ENCODE results near the gene ARL10.
"Not testable (repeated sequence)": the region's sequence is repeated elsewhere in the genome, so short reads cannot be mapped to it uniquely, and the experiment has no call there.

The ARL10 gene

DNA sequence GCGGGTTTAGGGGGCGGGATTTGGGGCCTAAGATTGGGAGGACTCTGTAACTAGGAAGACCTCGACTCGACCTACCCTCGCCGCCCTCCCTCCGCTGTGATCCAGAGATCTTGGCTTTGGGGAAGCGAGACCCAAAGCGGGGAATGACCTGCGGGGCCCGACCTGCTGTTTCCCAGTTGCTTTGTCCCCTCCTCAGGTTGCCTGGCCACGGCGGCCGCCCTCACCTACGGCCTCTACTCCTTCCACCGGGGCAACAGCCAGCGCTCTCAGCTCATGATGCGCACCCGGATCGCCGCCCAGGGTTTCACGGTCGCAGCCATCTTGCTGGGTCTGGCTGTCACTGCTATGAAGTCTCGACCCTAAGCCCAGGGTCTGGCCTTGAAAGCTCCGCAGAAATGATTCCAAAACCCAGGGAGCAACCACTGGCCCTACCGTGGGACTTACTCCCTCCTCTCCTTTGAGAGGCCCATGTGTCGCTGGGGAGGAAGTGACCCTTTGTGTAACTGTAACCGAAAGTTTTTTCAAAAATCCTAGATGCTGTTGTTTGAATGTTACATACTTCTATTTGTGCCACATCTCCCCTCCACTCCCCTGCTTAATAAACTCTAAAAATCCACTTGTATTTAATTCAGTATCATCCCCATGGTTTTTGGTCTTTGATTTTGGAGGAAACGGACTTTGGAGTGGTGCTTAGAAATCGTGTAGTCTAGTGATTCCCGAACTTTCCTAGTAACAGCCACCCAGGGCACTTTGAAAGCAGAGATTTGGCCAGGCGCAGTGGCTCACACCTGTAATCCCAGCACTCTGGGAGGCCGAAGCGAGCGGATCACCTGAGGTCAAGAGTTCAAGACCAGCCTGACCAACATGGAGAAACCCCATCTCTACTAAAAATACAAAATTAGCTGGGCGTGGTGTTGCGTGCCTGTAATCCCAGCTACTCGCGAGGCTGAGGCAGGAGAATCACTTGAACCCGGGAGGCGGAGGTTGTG is 24.1 kb downstream of the ARL10 start:
- DNase-seq = no peak

DNA sequence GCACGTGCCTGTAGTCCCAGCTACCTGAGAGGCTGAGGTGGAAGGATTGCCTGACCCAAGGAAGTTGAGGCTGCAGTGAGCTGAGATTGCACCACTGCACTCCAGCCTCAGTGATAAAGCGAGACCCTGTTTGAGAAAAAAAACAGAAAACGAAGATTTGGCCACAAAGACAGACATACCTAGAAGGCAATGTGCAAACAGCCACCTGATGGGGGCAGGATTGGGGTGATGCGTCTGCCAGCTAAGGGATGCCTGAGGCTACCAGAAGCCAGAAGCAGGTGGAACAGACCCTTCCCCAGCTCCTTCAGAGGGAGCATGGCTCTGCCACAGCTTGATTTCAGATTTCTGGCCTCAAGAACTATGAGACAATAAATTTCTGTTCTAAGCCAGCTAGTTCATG is 26.2 kb downstream of the ARL10 start:
- no peak for DNase-seq

DNA sequence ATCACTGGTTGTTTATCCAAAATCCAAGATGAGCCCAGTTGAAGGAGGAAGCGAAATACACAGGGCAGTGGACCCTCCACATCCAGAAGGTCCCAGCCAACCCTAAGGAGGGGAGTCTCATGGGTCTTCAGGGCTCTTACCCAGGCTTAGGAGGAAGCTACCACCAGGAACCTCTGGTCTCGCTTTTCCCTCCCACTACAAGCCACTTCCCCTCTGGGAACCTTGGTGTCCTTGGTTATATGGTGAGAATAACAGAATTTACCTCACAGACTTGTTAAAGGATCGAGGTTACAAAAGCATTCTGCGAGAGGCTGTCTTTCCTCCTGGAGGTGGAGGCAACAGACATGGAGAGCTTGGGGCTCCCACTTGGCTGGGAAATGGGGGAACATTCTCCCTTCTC is 26.7 kb downstream of the ARL10 start:
- peak; percentile 76 for DNase-seq

DNA sequence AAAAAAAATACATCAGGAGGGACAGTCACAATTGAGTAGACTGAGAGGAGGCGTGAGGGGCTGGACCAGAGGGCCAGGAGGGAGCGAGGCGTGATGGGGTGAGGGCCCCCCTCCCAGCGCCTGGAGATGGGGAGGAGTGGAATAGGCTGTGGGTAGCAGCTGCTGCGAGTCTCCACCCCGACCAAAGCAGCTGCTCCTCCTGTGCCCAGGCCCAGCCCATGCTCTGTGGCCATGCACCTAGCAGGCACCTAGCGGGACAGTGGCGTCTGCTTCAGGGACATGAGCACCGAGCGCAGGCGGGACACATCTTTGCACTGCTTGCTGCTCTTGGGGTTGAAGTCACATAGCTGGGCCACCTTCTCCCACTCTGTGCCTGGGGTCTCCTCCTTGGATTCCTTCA is 27.2 kb downstream of the ARL10 start:
- no peak for DNase-seq

DNA sequence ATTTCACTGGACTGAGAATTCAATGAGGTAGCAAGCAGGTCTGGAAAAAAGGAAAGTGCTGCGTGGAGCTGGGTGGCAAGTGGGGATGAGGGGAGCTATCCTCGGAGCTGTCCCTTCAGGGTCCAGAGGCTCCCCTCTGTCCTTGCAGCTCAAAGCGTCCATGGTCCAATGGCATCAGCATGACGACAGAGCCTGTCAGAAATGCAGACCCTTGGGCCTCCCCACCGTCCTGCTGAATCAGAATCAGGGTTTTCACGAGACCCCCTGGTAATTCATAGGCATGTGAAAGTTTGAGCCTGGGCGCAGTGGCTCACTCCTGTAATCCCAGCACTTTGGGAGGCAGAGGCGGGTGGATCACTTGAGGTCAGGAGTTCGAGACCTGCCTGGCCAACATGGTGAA is 28.8 kb downstream of the ARL10 start:
- DNase-seq = no peak

DNA sequence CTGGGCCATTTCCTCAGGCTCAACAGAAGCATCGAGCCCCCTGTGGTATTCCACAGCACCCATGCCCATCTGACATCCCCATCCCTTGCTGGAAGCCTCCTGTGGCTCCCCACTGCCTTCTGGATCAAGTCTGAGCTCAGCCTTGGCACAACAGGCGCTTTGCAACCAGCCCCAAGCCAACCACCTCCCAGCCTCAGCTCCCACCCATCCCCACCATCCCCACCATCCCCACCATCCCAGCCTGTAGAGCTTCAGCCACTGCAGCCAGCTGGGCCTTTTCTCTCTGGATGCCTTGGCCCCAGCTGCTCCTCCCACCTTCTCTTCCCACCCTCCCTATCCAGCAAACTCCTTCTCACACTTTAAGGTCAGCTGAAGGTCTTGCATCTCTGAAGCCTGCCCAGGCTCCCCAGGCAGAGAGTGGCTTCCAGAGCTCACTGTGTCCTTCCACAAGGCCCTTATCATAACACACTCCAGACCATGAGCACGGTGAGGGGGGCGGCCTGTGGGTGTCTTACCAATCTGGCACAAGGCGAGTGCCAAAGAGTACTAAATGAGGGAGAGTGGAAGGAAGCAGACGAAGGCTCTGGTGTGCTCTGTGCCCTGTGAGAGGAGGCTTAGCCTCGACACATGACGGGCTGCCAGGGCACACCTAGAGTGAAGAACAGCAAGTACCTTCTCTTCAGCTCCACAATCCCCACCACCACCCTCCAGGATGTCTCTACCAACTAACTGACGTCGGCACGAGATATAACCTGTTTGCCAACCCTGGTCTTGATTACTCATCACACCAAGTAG is 29.8 kb downstream of the ARL10 start:
- no peak for DNase-seq

DNA sequence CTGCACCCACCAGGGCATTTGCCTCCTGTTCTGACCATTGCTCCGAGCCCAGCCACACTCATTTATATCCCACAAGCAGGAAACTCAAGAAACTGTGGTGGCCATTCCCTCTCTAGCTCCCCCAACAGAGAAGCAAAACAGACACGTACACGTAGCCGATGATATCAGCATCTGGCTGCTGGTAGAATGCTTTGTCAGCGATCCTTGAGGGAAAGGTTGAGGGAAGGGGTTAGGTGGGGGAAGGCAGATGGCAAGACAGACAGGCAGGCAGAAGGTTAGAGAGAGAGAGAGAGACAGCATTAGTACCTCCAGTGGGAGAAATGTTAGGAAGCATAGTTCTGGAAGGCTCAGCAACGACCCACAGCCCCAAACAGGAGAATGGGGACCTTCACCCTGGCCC is 31.0 kb downstream of the ARL10 start:
- no peak for DNase-seq

DNA sequence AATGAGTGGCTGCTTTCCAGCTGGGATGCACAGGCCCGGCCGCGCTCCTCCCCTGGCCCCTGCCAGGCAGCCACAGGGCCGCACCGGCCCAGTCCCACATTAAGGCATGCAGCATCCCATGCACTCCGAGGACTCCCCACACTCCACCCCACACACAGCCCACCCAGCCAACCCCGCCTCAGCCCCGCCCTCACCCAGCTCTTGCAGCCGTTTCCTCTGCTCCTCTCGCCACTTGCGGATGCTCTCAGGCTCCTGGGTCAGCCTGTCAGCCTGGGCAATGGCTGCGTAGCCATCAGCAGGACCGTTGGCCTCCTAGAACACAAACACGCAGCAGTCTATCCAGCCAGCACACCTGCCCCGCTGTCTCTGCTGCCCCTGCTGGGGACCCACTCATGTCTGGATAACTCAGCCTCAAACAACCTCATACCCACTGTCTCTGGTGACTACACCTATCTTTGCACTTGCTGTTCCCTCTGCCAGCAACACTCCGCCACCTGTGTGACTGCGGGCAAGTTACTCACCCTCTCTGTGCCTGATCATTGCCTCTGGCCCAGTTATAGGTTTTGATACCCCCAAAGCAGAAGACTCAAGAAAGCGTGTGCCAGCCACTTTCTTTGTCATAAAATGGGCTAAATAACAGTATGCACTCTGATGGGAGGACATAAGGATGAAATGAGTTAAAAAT is 32.6 kb downstream of the ARL10 start:
- no peak for DNase-seq

DNA sequence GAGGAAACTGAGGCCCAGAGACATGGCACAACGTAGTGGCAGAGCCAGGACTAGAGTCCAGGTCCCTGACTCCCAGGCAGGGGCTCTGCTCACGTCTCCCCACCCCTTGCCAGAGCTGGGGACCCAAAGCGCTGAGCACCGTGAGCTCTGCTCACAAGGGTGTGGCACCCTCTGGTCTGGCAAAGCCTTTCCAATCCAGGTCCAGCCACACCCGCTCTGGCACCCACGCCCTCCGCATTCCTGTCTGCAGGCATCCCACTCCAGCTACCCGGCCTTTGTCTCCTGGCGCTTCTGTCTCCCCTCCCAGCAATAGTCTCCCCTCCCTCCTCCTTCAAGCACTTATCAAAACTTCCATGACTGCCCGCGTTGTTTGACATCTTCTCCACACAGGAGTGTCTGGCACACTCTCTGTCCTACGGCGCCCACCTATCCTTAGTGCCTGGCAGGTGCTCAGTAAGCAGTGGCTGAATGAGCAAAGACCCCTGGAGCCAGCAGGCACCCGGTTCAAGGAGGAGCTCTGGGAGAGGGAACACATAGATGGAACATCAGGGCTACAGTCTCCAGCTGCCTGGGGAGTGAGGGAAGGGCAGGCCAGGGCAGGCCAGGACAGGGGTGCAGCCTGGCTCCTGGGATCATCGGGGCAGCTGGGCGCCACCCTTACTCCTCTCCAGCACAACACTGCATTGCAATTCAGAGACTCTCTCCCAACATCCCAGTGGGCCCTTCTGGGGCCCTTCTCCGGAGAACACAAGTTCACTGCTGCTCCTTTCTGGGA is 35.3 kb downstream of the ARL10 start:
- DNase-seq = no peak

DNA sequence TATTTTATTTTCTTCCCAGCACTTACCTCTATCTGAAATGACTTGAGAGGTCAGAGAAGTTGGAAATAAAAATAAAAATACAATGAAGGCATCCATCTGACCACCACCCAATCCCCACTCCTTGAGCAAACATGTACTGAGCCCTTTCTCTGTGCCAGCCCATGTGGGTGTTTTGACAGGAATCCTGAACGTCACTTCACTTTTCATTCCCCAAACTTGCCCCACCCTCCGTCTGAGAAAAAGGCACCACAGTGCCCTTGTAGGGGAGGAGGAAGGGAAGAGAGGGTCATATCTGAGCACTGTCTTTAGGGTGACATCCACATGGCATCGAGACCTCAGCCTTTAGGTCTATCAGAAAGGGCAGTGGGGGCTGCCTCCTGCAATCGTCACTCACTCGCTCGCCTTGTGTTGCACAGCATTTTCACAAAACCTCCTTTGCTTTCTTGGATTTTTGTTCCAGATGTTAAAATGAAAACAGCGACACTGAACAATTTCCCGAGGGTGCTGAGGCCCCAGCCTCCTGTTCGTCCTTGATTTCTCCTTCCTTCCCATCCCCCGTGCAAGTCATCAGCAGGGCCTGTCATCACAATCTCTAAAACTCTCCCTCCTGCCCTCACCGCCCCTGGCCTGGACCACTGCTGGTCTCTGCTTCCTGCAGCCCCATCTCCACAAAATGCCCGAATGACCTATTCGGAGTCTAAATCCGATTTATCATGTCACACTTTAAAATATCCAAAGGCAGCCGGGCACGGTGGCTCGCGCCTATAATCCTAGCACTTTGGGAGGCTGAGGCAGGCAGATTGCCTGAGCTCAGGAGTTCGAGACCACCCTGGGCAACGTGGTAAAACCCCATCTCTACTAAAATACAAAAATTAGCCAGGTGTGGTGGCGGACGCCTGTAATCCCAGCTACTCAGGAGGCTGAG is 36.3 kb downstream of the ARL10 start:
- no peak for DNase-seq

DNA sequence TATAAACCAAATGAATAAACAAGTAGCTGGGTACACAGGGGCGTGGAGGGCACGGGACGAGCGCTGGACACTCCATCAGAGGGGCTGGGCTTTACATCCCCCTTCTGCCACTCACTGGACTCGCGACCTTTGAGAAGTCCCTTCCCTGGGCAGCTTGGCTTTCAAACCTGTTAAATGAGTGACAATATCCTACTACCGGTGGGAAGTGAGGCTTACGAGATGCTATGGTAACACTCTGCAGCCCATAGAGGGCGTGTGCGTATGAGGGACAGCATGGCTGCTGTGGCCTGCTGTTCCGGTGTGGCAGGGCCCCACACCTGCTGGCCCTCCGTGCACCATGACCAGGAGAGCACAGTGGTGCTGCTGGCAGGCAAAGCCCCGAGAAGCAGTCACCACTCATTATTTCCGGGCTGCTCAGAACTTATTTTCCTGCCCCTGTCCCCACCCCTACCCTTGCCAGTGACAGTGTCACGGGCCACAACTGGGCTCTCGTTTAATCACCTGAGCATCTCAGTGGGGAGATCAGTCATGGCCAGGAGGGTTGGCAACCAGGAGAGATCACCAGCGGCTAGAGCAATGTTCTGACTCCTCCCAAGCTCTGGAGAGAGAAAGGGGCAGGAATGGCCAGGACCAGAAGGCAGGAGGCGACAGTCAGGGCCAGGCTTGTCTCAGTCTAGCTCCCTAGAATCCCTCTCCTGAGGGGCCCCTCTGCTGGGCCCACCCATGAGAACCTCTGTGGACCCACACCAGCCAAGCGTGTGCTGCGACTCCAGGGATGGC is 40.6 kb downstream of the ARL10 start:
- DNase-seq = no peak

DNA sequence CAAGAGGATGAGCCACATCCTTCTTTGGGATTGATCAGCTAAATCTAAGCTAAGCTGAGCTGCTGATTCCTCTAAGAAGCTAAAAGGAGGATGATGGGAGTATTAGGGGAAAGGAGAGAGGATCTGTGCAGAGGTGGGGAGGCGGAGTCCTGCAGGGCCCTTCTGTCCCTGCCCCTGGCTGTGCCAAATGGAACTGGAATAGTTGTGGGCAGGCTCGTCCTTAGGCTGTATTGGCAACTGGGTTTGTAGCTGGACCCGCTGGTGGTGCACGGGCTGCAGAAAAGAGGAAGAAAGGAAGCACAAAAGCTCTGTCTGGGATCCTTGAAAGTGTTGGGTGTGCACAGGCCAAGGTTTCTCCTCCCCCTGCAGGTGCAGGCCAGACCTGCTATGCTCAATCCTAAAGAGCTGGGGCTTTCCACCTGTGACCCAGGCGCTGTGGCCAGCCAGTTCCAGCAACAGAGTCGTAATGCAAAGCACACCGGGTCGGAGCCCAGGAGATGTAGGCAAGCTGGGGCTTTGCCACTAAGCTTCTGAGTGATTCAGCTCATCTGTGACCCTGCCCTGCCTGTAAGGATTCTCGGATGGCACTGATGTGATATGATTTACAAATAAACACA is 41.3 kb downstream of the ARL10 start:
- DNase-seq = no peak

DNA sequence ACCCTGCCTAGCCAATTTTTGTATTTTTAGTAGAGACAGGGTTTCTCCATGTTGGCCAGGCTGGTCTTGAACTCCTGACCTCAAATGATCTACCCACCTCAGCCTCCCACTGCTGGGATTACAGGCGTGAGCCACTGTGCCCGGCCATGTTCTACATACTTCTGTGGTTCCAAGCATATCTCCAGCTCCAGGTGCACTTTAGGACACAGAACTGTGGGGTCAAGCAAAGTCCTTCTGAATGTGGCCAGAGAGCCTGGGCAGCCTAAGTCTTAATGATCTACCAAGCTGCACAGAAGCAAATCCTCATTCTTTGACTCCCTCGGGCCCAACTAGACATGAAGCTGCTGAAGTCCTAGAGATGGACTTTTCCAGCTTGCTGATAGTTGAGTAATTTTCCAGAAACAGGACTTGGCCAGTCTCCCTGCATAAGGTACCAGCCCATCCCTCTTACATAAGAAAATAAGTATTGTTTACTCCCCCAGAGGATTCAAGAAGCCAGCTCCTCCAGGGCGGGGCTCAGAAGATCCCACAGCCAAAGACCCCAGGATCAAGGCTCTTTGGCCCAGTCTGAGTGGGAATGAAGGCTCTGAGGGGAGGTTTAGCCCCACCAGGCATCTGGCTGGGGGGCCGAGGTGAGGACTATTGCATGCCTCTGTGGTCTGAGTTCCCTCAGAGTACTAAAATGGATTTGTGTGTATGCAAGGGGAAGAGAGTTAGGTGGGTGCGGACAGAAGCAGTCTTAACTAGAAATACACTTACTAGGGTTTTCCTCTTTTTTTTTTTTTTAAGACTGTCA is 42.4 kb downstream of the ARL10 start:
- DNase-seq = no peak

DNA sequence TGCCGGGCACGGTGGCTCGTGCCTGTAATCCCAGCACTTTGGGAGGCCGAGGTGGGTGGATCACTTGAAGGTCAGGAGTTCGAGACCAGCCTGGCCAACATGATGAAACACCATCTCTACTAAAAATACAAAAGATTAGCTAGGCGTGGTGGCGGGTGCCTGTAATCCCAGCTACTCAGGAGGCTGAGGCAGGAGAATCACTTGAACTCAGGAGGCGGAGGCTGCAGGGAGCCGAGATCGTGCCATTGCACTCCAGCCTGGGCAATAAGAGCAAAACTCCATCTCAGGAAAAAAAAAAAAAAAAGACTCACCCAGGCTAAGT is 42.9 kb downstream of the ARL10 start:
- DNase-seq = not testable (repeated sequence)

DNA sequence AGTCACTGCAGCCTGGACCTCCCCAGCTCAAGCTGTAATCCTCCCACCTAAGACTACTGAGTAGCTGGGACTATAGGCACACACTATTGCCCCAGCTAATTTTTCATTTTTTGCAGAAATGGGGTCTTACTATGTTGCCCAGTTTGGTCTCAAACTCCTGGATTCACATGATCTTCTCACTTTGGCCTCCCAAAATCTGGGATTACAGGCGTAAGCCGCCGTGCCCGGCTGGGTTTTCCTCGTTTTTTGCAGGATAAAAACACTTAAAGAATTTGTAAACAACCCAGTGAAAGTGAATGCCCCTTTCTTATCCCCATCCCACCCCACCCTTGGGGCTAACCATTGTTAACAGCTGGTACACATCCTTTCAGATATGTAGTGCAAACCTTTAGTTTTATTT is 43.3 kb downstream of the ARL10 start:
- no peak for DNase-seq

DNA sequence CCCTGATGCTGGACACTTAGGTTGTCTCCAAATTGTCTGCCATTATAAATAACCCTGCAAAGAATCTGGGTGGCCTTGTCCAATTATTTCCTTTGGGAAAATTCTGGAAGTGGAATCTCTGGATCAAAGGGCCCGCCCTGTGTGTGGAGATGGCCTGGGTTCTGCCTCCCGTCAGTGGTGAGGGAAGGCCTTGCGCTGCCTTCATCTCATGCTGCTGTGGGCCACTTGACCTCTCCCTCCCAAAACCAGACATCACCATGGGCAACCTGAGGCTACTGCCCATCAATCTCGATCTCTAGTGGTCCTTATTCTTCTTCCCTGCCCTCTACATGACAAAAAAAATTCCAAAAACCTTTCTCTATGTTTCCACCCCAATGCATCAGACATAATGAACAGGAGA is 44.5 kb downstream of the ARL10 start:
- no peak for DNase-seq

DNA sequence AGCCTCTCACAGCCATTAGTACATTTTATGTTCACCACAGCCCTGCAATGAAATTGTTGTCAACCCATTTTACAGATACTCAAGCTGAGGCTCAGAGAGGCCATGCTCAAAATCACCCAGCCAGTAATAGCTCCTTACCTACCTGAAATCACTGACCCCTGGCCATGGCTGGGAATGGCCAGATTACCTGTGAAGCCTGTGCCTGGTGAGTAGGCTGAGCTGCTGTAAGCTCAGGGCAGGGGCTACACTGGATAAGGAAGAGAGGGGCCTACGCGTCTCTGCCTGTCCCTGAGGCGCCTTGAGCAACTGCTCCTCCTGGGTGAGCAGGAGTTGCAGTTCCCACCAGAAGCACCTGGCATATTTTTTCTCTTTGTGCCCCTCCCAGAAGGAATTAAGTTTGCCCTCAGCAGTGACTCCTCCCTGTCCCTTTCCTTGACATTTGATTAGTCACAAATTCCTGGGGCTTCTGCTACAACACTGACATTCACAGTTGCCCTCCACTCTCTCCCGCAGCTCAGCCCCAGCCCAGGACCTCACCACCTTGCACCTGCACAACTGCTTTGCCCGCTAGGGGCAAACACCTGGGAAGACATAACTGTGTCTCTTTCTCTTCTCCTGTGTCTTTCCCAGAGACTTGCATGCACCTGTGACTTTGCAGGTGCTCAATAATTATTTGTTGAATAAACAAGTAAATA is 45.3 kb downstream of the ARL10 start:
- DNase-seq = no peak

DNA sequence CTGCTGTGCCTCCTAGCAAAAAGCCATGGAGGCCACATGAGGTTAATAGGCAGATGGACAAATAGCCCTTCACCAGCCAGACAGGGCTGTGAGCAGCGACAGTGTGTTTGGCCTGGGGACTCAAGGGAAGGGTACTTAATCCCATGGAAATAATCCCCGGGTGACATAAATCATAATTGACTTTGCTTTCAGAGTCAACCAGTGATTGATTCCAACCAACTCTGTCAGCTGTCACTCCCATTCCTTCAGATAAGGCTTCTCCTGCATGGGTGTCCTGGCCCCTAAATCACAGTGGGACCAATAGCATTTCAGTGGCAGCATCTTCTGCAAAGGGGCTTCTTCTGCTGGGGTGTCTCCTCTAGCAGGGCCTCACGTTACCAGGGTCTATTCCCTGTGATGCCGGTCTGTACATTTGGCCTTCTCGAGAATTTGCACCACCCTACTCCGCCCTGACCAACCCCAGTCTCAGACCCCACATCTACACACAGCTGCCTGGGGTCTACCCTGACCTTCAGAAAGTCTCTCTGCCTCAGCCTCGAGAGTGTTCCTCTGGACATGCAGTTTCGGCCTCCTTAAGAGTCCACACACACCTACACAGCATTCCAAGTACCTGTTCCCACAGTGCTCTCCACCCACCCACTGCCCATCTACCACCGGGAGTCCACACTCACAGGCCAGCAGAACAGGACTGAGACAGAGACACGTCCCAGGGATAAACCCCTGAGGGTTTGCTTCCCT is 47.4 kb downstream of the ARL10 start:
- DNase-seq = no peak
